GM15510 (cell line): Measurements from ENCODE around the gene UQCC2.

Source experiments
- POLR2A ChIP-seq: IDR thresholded peaks from 3 replicates; pipeline ENCODE4 v1.6.1; 2011; ENCODE audit warnings: borderline replicate concordance; ENCODE audit not compliant: insufficient read length; ENCODE audit errors: extremely low read depth

UQCC2 gene

GRCh38 chr6:33711140-33712129, at the start of gene UQCC2:
Gene UQCC2, minus strand, starts transcription at chr6:33711700. Its CDS starts 14 bp downstream, at chr6:33711686.
- peak; percentile 97 for TF ChIP-seq POLR2A

- TF ChIP-seq POLR2A = no peak
These were observed 48.6 kb upstream of the UQCC2 start for GRCh38 chr6:33759887-33760629.

- no peak for TF ChIP-seq POLR2A
These were observed 47.3 kb upstream of the UQCC2 start for GRCh38 chr6:33758815-33759216.

- TF ChIP-seq POLR2A = no peak
These were observed 46.4 kb upstream of the UQCC2 start for GRCh38 chr6:33757906-33758305.

GRCh38 chr6:33757113-33757512, 45.6 kb upstream of the UQCC2 start:
- no peak for TF ChIP-seq POLR2A

- no peak for TF ChIP-seq POLR2A
These were observed 44.9 kb upstream of the UQCC2 start for GRCh38 chr6:33756211-33756954.

GRCh38 chr6:33755070-33755869, 43.8 kb upstream of the UQCC2 start:
- no peak for TF ChIP-seq POLR2A

GRCh38 chr6:33754222-33754621, 42.7 kb upstream of the UQCC2 start:
- TF ChIP-seq POLR2A = no peak

GRCh38 chr6:33752646-33753015, 41.1 kb upstream of the UQCC2 start:
- TF ChIP-seq POLR2A = no peak

- no peak for TF ChIP-seq POLR2A
These were observed 40.5 kb upstream of the UQCC2 start for GRCh38 chr6:33751771-33752645.

- no peak for TF ChIP-seq POLR2A
These were observed 38.9 kb upstream of the UQCC2 start for GRCh38 chr6:33750244-33750991.

- TF ChIP-seq POLR2A = no peak
These were observed 37.9 kb upstream of the UQCC2 start for GRCh38 chr6:33749401-33749800.
